ENCODE results near the gene FSTL3.
A peak's percentile ranks its signal among the peaks of the same experiment; 100 is the strongest.
"Not testable (repeated sequence)": the region's sequence is repeated elsewhere in the genome, so short reads cannot be mapped to it uniquely, and the experiment has no call there.

The FSTL3 gene

GRCh38 chr19:661427-662196 lies 14.6 kb upstream of the FSTL3 start:
- DNase-seq (ENCODE audit: low spot score): peak; percentile 71

- DNase-seq (ENCODE audit: low spot score): peak; percentile 70
These were observed 13.8 kb upstream of the FSTL3 start for GRCh38 chr19:662207-662961.

- peak; percentile 96 for DNase-seq (ENCODE audit: low spot score)
These were observed 13.1 kb upstream of the FSTL3 start, which contains the start of gene RNF126 for GRCh38 chr19:662962-663681. RNF126 (minus strand) TSS chr19:663214; CDS start chr19:663121, 93 bp downstream.

GRCh38 chr19:663682-664117 lies 12.5 kb upstream of the FSTL3 start:
- no peak for DNase-seq (ENCODE audit: low spot score)

- DNase-seq (ENCODE audit: low spot score): peak; percentile 84
These were observed 11.2 kb upstream of the FSTL3 start for GRCh38 chr19:664913-665443.

GRCh38 chr19:666985-667573 lies 9.1 kb upstream of the FSTL3 start:
- not testable (repeated sequence) for DNase-seq (ENCODE audit: low spot score)

GRCh38 chr19:668675-669434 lies 7.3 kb upstream of the FSTL3 start:
- not testable (repeated sequence) for DNase-seq (ENCODE audit: low spot score)

GRCh38 chr19:670609-671075 lies 5.5 kb upstream of the FSTL3 start:
- no peak for DNase-seq (ENCODE audit: low spot score)

- DNase-seq (ENCODE audit: low spot score): no peak
These were observed 1.7 kb upstream of the FSTL3 start for GRCh38 chr19:674282-675151.

GRCh38 chr19:676007-676338 lies 219 bp upstream of the FSTL3 start:
- no peak for DNase-seq (ENCODE audit: low spot score)

GRCh38 chr19:677201-677600 lies 1.0 kb downstream of the FSTL3 start:
- no peak for DNase-seq (ENCODE audit: low spot score)

- DNase-seq (ENCODE audit: low spot score): no peak
These were observed 1.6 kb downstream of the FSTL3 start for GRCh38 chr19:677601-678436.

- no peak for DNase-seq (ENCODE audit: low spot score)
These were observed 2.7 kb downstream of the FSTL3 start for GRCh38 chr19:678791-679388.

- no peak for DNase-seq (ENCODE audit: low spot score)
These were observed 3.5 kb downstream of the FSTL3 start for GRCh38 chr19:679418-680286.

GRCh38 chr19:680287-681028 lies 4.3 kb downstream of the FSTL3 start:
- DNase-seq (ENCODE audit: low spot score): peak; percentile 99

GRCh38 chr19:681029-682019 lies 5.1 kb downstream of the FSTL3 start:
- no peak for DNase-seq (ENCODE audit: low spot score)

Data from CD4-positive, alpha-beta T cell treated with Interleukin-15 for 4 hours (primary cell).